DOHH2 (cell line): ENCODE data around the gene VANGL1.

ENCODE experiments used
- H3F3A ChIP-seq: fragments of 200-600 bp; sonication (generic), shearing (Covaris generic); 2 replicates; pipeline ENCODE4 v1.6.0; 2016; ENCODE audit warnings: antibody characterized with exemption, mild to moderate bottlenecking; ENCODE audit not compliant: control insufficient read depth, insufficient read depth
- H3K27ac ChIP-seq: fragments of 200-600 bp; sonication (generic); 2 replicates; pipeline ENCODE4 v1.5.1; 2014; ENCODE audit warnings: low read depth, mild to moderate bottlenecking, low read length, moderate library complexity
- H3K27me3 ChIP-seq: fragments of 200-600 bp; sonication (generic); 2 replicates; pipeline ENCODE4 v1.6.1; 2014; ENCODE audit warnings: mild to moderate bottlenecking, low read length, mixed read lengths; ENCODE audit not compliant: control insufficient read depth
- H3K36me3 ChIP-seq: fragments of 200-600 bp; sonication (generic); 2 replicates; pipeline ENCODE4 v1.6.1; 2014; ENCODE audit warnings: mild to moderate bottlenecking, low read length, moderate library complexity, mixed read lengths; ENCODE audit not compliant: control insufficient read depth
- H3K4me1 ChIP-seq: fragments of 200-600 bp; sonication (generic); 2 replicates; pipeline ENCODE4 v1.6.1; 2014; ENCODE audit warnings: mild to moderate bottlenecking, low read length, mixed read lengths; ENCODE audit not compliant: control insufficient read depth
- H3K4me2 ChIP-seq: fragments of 200-600 bp; sonication (generic); 2 replicates; pipeline ENCODE4 v1.6.0; 2014; ENCODE audit warnings: mild to moderate bottlenecking, low read length, moderate library complexity
- H3K4me3 ChIP-seq: fragments of 200-600 bp; sonication (generic); 2 replicates; pipeline ENCODE4 v1.5.1; 2014; ENCODE audit warnings: mild to moderate bottlenecking, low read length, mixed read lengths
- H3K79me2 ChIP-seq: fragments of 200-600 bp; sonication (generic); 2 replicates; pipeline ENCODE4 v1.6.1; 2014; ENCODE audit warnings: mild to moderate bottlenecking, low read length, mixed read lengths; ENCODE audit not compliant: control insufficient read depth
- H3K9me2 ChIP-seq: fragments of 200-600 bp; sonication (generic); replicated peaks from 2 replicates; pipeline ENCODE4 v1.6.1; 2014; ENCODE audit warnings: mild to moderate bottlenecking, low read length, mixed read lengths; ENCODE audit not compliant: control insufficient read depth
- H3K9me3 ChIP-seq: fragments of 200-600 bp; sonication (generic); 2 replicates; pipeline ENCODE4 v1.6.1; 2014; ENCODE audit warnings: antibody characterized with exemption, low read length, mixed read lengths; ENCODE audit not compliant: control insufficient read depth, insufficient read depth
- H4K20me1 ChIP-seq: fragments of 200-600 bp; sonication (generic); 2 replicates; pipeline ENCODE4 v1.6.0; 2014; ENCODE audit warnings: low read depth, mild to moderate bottlenecking, antibody characterized with exemption, low read length, moderate library complexity; ENCODE audit not compliant: control insufficient read depth, insufficient read depth
- CTCF ChIP-seq: fragments of 200-600 bp; sonication (generic); IDR thresholded peaks from one replicate; pipeline ENCODE4 v1.5.1; 2014; ENCODE audit warnings: antibody characterized with exemption, mild to moderate bottlenecking, low read depth, low read length; ENCODE audit not compliant: poor library complexity, severe bottlenecking
- EZH2phosphoT487 ChIP-seq: fragments of 200-600 bp; sonication (generic); IDR thresholded peaks from 2 replicates; pipeline ENCODE4 v1.6.1; 2017; ENCODE audit warnings: borderline replicate concordance, mild to moderate bottlenecking, antibody characterized with exemption, low read length, moderate library complexity, mixed read lengths

The VANGL1 gene

GRCh38 chr1:115729756-115730155, 88.0 kb downstream of the VANGL1 start:
- Histone ChIP-seq H3K9me3 (no peaks in the 10 kb centered on the region), H3K4me3 (no peak overlapping the region), H3K79me2 (no peaks in the 10 kb centered on the region), H3K36me3 (no peaks in the 10 kb centered on the region), H3K9me2 (no peaks in the 10 kb centered on the region), H3F3A (no peaks in the 10 kb centered on the region), H3K27me3 (no peaks in the 10 kb centered on the region; the same call in 1 of the 2 replicates), H3K4me1 (no peaks in the 10 kb centered on the region), H4K20me1 (no peaks in the 10 kb centered on the region), H3K4me2 (no peak overlapping the region), H3K27ac (no peak overlapping the region)
- no peak for TF ChIP-seq CTCF
- no peak for TF ChIP-seq EZH2phosphoT487

GRCh38 chr1:115732316-115732715, 90.5 kb downstream of the VANGL1 start:
- no peaks in the 10 kb centered on the region for H3K9me2 ChIP-seq
- TF ChIP-seq CTCF = no peak
- no peak for TF ChIP-seq EZH2phosphoT487

GRCh38 chr1:115740811-115741210, 99.0 kb downstream of the VANGL1 start:
- Histone ChIP-seq H3K9me2 (no peaks in the 10 kb centered on the region), H3K79me2 (no peaks in the 10 kb centered on the region), H3K27me3 (no peaks in the 10 kb centered on the region), H3K36me3 (no peaks in the 10 kb centered on the region), H3K4me1 (no peaks in the 10 kb centered on the region), H3K4me3 (no peak overlapping the region), H3K9me3 (no peaks in the 10 kb centered on the region), H3K4me2 (no peak overlapping the region), H3K27ac (no peak overlapping the region), H4K20me1 (no peaks in the 10 kb centered on the region), H3F3A (no peaks in the 10 kb centered on the region)
- TF ChIP-seq EZH2phosphoT487 (no peak), CTCF (no peak)

More at GRCh38 chr1:115732316-115732715, 90.5 kb downstream of the VANGL1 start:
- Histone ChIP-seq H3K27ac (no peak overlapping the region), H3K9me3 (no peaks in the 10 kb centered on the region), H3F3A (no peaks in the 10 kb centered on the region), H3K79me2 (no peaks in the 10 kb centered on the region), H3K27me3 (no peaks in the 10 kb centered on the region), H3K36me3 (no peaks in the 10 kb centered on the region), H3K4me2 (no peak overlapping the region), H3K4me3 (no peak overlapping the region), H3K4me1 (no peaks in the 10 kb centered on the region), H4K20me1 (no peaks in the 10 kb centered on the region)
